T-helper 1 cell (primary cell): ENCODE results near the gene MERTK.
"Not testable (repeated sequence)": the region's sequence is repeated elsewhere in the genome, so short reads cannot be mapped to it uniquely, and the experiment has no call there.

Experiments used
- DNase-seq, 5 donors: peaks; one replicate each; pipeline ENCODE4 v3.0.0-alpha.2; 2012 to 2020
- total RNA-seq, 4 donors: gene quantifications; one replicate each; lab custom pipeline; 2026; lab: John Stamatoyannopoulos, UW

Gene MERTK
- 0 to 0.30 (median 0.14) reads per million in 4 donors for total RNA-seq

- DNase-seq = peak in 4 of 5 donors; percentile 26 to 62 (median 34)
These were observed at the start of gene MERTK for GRCh38 chr2:111897924-111898702. Gene MERTK, plus strand, starts transcription at chr2:111898607. Its CDS starts 129 bp downstream, at chr2:111898736.

- peak in 1 of 5 donors; percentile 3 for DNase-seq
These were observed 47.8 kb upstream of the MERTK start for GRCh38 chr2:111850646-111851045.

- not testable (repeated sequence) for DNase-seq
These were observed 45.9 kb upstream of the MERTK start for GRCh38 chr2:111852544-111852943.

- DNase-seq = not testable (repeated sequence)
These were observed 38.4 kb upstream of the MERTK start for GRCh38 chr2:111860005-111860404.

- not testable (repeated sequence) for DNase-seq
These were observed 33.3 kb upstream of the MERTK start for GRCh38 chr2:111865124-111865523.

GRCh38 chr2:111872806-111873205 is 25.6 kb upstream of the MERTK start:
- DNase-seq = not testable (repeated sequence)

- peak; percentile 67 to 83 (median 80) for DNase-seq
These were observed 14.5 kb upstream of the MERTK start, which contains the start of gene ANAPC1 for GRCh38 chr2:111883661-111884591. Gene ANAPC1, minus strand, starts transcription at chr2:111884193. Its CDS starts 3,368 bp downstream, at chr2:111880825.

- no peak for DNase-seq
These were observed 13.8 kb upstream of the MERTK start for GRCh38 chr2:111884592-111884964.

- DNase-seq = no peak
These were observed 2.4 kb upstream of the MERTK start for GRCh38 chr2:111896024-111896423.

- no peak for DNase-seq
These were observed 1.8 kb upstream of the MERTK start for GRCh38 chr2:111896576-111896975.

- no peak for DNase-seq
These were observed 830 bp upstream of the MERTK start for GRCh38 chr2:111897630-111897923.

- DNase-seq = peak in 2 of 5 donors; percentile 14
These were observed 502 bp downstream of the MERTK start for GRCh38 chr2:111898703-111899514.

- peak in 1 of 5 donors; percentile 11 for DNase-seq
These were observed 2.5 kb downstream of the MERTK start for GRCh38 chr2:111900859-111901258.

GRCh38 chr2:111903516-111903915 is 5.1 kb downstream of the MERTK start:
- DNase-seq = no peak

GRCh38 chr2:111903930-111904439 is 5.6 kb downstream of the MERTK start:
- no peak for DNase-seq

GRCh38 chr2:111904726-111905474 is 6.5 kb downstream of the MERTK start:
- no peak for DNase-seq

- DNase-seq = not testable (repeated sequence)
These were observed 7.1 kb downstream of the MERTK start for GRCh38 chr2:111905475-111905869.

- DNase-seq = peak in 1 of 5 donors; percentile 5
These were observed 7.8 kb downstream of the MERTK start for GRCh38 chr2:111905990-111906735.

- no peak for DNase-seq
These were observed 10.2 kb downstream of the MERTK start for GRCh38 chr2:111908578-111908977.

- no peak for DNase-seq
These were observed 10.7 kb downstream of the MERTK start for GRCh38 chr2:111909079-111909478.

GRCh38 chr2:111909997-111910396 is 11.6 kb downstream of the MERTK start:
- DNase-seq = not testable (repeated sequence)
